ENCODE data around the gene AUTS2. TPM values are rescaled to one million over a fixed set of nuclear protein-coding genes. Genes with fewer than 3 reads are reported as not detected.

AUTS2 gene
- total RNA-seq, 1 donor from 2014 or later, result 5.3 TPM

DNA sequence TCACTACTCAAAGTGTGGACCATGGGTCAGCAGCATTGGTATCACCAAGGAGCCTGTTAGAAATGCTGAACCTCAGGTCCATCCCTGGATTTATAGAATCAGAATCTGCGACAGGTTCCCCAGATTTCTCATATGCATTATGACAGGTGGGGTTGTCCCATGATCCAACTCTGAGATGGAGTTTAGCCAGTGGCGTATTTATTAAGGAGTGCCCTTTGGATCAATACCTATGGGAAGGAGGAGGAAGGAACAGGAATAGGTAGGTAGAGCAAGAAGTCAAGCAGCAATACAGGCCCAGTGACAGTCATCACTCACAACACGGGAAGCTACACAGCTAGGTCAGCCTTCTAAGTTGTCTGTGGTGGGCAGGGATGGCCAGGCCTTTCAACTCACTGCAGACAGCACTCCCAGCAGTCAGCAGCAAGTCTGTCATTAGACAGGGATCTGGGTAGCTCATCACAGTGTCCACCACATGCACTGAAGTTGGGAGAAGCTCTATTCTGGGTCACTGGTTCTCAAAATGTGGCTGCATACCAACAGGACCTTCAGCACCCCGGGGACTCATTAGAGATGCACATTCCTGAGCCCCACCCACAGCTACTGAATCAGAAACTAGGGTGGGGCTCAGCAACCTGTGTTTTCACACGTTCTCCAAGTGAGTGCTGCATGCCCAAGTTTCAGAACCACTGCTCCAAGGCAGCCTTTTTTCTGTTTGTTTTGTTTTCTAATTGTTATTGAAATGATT, 1001.3 kb downstream of the AUTS2 start:
- DNase-seq (ENCODE audit: missing footprints), result no peak
- intact Hi-C loops (cut with DNase I), result no loop called here
- ATAC-seq, result no peak

DNA sequence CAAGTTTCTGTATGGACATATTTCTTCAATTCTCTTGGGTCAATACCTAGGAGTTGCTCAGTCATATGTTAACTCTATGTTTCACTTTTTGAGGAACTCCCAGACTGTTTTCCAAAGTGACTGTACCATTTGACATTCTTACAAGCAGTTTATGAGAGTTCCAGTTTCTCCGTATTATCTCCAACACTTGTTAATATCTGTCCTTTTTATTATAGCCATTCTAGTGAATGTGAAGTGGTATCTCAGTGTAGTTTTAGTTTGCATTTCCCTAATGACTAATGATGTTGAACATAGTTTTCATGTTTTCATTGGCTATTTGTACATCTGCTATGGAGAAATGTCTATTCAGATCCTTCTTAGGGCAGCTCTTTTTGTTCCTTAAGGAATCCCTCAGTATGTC, 1002.7 kb downstream of the AUTS2 start:
- intact Hi-C loops (cut with DNase I), result no loop called here
- ATAC-seq, result no peak
- no peak for DNase-seq (ENCODE audit: missing footprints)

GRCh38 chr7:70602117-70602516, 1003.8 kb downstream of the AUTS2 start:
- ATAC-seq (no peak), DNase-seq (ENCODE audit: missing footprints) (no peak)
- intact Hi-C loops (cut with DNase I), result no loop called here

DNA sequence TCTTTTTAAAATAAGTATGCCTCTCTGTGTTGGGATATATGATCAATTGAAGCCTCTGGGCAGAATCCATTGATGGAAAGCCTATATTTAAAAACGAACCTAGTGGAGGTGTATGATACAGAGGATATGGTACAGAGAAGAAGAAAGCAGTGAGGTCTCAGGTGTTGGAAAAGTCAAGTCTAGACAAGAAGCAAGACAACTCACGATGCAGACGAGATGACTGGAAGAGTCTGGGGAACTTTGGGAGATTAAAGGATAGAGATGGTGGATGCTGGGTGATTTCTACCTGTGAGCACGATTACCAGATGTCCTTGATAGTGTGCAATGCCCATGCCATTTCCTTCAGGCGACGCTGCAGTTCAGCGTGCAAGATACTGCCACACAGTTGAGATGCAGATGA, 1009.0 kb downstream of the AUTS2 start:
- no peak for ATAC-seq
- no peak for DNase-seq (ENCODE audit: missing footprints)
- intact Hi-C loops (cut with DNase I), result no loop called here

GRCh38 chr7:70607759-70608158, 1009.5 kb downstream of the AUTS2 start:
- DNase-seq (ENCODE audit: missing footprints) (no peak), ATAC-seq (no peak)
- intact Hi-C loops (cut with DNase I), result no loop called here

- intact Hi-C loops (cut with DNase I), result no loop called here
- DNase-seq (ENCODE audit: missing footprints), result no peak
- no peak for ATAC-seq
These were observed 1010.0 kb downstream of the AUTS2 start for GRCh38 chr7:70608229-70608628.

DNA sequence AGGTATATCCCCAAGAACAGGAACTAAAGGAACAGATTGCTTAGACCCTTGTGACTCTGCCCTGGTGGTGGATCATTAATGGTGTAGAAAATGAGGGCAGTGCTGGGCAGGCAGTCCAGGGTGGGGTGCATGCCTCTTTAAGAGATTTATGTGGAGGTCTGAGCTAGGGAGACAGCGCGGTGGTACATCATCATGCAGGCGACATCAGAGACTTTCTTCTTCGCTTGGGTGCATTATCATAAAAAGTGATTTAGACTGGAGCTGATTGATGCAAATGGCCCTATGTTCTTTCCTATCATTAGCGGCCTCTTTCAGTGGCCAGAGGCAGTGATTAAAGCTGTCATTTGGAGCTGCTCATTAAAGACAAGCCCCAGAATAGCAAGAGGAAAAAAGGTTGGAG, 1014.5 kb downstream of the AUTS2 start:
- no peak for ATAC-seq
- intact Hi-C loops (cut with DNase I), result loop anchor here (10.0 kb wide), 1 partner anchor 82 kb away; no protein-coding TSS in a partner anchor
- DNase-seq (ENCODE audit: missing footprints), result no peak

DNA sequence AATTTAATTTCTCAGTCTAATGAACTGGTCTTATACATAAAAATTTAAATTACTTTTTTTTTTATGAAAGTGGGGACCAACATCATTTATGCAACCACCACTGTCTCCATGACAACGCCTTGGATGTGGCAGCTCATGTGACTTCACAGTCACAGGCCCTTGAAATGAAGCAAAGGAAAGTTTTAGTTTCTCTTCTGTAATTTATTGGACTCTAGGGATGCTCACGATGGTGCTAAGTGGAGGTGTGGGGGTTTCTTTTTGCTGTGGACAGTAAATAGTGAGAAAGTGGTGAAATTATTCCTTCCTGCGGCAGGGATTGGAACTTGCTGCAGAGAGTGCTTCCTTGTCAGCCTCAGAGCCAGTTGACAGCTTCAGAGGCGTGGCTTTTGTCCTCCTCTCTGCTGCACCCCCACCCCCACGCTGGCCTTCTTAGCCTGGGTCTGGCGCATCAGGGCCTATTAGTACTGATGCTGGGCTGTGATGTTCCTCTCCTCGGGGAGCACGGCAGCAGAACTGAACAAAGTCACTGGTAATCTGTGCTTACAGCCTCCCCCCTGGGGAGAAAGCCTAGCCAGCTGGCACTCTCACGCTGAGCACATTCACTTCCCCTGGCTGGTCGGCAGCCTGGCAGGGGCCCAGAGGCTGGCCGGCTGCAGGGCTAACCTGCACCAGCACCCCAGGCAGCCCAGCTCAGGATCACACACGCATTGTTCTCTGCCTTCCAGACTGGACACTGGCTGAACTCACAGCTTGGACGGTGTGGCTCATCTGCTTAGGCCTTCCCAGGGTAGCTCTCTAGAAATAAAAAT, 1016.2 kb downstream of the AUTS2 start:
- intact Hi-C loops (cut with DNase I), result loop anchor here (10.0 kb wide), 1 partner anchor 80 kb away; no protein-coding TSS in a partner anchor
- peak; percentile 93 for ATAC-seq
- DNase-seq (ENCODE audit: missing footprints), result peak; percentile 91

DNA sequence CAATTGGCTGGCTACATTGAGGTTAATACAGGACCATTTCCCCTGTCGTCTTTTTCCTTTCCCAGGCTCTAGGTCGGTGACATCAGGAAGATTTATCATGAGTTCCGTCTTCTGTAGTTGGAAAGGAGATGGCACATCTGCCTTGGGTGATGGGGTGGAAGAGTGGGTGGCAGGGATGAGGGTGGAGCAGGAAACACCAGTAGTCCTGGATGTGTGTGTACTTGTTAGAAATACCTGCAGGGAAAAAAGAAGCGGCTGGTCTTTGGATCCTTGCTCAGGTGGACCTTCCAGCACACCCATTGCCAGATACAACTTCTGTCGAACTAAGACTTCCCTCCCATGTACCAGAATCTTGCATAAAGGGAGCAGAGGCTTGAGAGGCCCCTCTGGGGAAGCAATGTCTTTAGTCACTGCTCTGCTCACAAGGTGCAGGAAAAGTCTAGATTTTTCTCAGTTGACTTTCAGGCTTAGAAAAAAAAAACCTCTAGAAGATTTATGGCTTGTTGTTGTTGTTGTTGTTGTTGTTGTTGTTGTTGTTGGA, 1016.9 kb downstream of the AUTS2 start:
- DNase-seq (ENCODE audit: missing footprints), result no peak
- no peak for ATAC-seq
- intact Hi-C loops (cut with DNase I), result loop anchor here (10.0 kb wide), 1 partner anchor 80 kb away; no protein-coding TSS in a partner anchor

GRCh38 chr7:70616211-70616610, 1017.9 kb downstream of the AUTS2 start:
- ATAC-seq, result no peak
- intact Hi-C loops (cut with DNase I), result loop anchor here (10.0 kb wide), 1 partner anchor 79 kb away; no protein-coding TSS in a partner anchor
- no peak for DNase-seq (ENCODE audit: missing footprints)

DNA sequence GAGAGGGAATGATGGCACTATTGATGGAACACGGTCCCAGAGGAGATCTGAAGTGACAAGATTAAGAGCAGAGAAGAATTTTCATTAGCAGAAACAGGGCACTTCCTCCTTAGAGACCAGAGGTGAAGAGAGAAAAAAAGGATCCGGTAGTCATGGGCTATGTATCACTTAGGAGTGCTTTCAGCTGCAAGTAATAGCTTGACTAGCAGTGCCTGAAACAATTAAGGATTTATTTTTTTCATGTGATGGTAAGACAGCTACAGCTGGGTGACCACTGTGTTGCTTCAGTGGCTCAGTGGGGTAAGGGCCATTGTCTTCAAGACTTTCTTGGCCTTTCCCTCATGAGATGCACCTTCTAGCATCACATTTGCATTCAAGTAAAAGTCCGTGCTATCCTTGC, 1018.5 kb downstream of the AUTS2 start:
- intact Hi-C loops (cut with DNase I), result loop anchor here (10.0 kb wide), 1 partner anchor 78 kb away; no protein-coding TSS in a partner anchor
- DNase-seq (ENCODE audit: missing footprints) (no peak), ATAC-seq (no peak)

GRCh38 chr7:70618020-70618551, 1019.8 kb downstream of the AUTS2 start:
- DNase-seq (ENCODE audit: missing footprints), result no peak
- intact Hi-C loops (cut with DNase I), result loop anchor here (10.0 kb wide), 1 partner anchor 77 kb away; no protein-coding TSS in a partner anchor

GRCh38 chr7:70619130-70619529, 1020.9 kb downstream of the AUTS2 start:
- intact Hi-C loops (cut with DNase I), result loop anchor here (10.0 kb wide), 1 partner anchor 76 kb away; no protein-coding TSS in a partner anchor
- no peak for ATAC-seq

More at GRCh38 chr7:70618020-70618551, 1019.8 kb downstream of the AUTS2 start:
- no peak for ATAC-seq

DNA sequence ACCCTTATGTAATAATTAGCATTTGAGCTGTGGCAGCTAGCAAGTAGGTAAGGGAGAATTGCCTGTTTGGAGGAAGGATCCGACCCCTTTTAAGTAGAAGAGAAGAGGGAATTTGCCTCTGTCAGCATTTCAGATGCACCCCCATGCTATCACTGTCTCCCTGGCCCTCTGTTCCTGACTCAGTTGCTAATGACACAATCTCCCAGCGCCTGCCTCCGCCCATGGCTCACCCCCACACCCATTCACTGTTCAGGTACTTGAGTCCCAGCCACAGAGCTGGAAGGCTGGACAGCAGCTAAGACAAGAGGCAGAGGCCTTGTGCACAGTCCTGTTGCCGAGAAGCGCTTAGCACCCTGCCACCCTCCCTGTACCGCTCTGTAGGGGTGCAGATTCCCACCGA, 1021.4 kb downstream of the AUTS2 start:
- DNase-seq (ENCODE audit: missing footprints) (no peak), ATAC-seq (no peak)
- intact Hi-C loops (cut with DNase I), result loop anchor here (10.0 kb wide), 1 partner anchor 75 kb away; no protein-coding TSS in a partner anchor

More at GRCh38 chr7:70619130-70619529, 1020.9 kb downstream of the AUTS2 start:
- DNase-seq (ENCODE audit: missing footprints), result no peak

GRCh38 chr7:70620333-70621055, 1022.2 kb downstream of the AUTS2 start:
- DNase-seq (ENCODE audit: missing footprints) (no peak), ATAC-seq (no peak)
- intact Hi-C loops (cut with DNase I), result no loop called here

GRCh38 chr7:70621954-70622600, 1023.8 kb downstream of the AUTS2 start:
- ATAC-seq (no peak), DNase-seq (ENCODE audit: missing footprints) (no peak)
- intact Hi-C loops (cut with DNase I), result no loop called here

- DNase-seq (ENCODE audit: missing footprints), result no peak
- ATAC-seq, result no peak
- intact Hi-C loops (cut with DNase I), result no loop called here
These were observed 1024.7 kb downstream of the AUTS2 start for GRCh38 chr7:70622936-70623335.

DNA sequence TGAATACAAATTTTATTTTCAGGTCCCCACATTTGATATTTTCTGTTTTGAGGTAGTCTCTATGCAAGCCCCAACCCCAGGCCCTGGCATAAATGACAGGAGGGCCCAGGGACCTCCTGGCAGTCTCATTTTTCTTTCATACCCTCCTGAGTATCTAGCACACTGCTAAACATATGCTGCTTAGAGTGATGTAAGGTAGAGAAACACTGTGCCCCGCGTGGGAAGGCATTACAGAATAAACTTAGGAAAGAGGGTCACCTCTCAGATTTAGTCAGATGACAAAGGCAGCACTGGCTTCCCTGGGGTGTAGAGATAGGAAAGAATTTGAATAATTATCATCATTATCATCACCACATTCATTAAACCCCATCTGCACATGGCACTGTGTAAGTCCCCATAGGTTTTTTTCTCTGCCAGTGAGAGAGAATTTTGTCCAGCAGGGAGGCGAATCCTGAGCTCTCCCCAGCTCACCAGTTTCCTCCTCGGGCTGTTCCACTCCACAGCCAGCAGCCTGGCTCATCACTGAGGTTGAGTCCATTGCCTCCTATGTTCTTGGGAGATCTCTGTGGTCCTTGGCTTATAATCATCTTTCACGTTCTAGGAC, 1026.3 kb downstream of the AUTS2 start:
- no peak for ATAC-seq
- DNase-seq (ENCODE audit: missing footprints), result no peak
- intact Hi-C loops (cut with DNase I), result no loop called here

Data from Right ventricle myocardium inferior (tissue), 1 donor.